Heart left ventricle (tissue), 16 donors: ENCODE results near the gene MGAT3. TPM values are rescaled to one million over a fixed set of nuclear protein-coding genes. Genes with fewer than 3 reads are reported as not detected.

ENCODE experiments used
- ATAC-seq, 4 donors: fragments of 200-7000 bp; cut with Tn5 transposase; one replicate each; pipeline ENCODE4 v1.9.1; 2020 to 2022; ENCODE audit warnings: moderate library complexity in 4 of 4, mild to moderate bottlenecking in 3 of 4, moderate number of reproducible peaks in 1 of 4
- DNase-seq, 5 donors: peaks; one replicate each; pipeline ENCODE4 v3.0.0-alpha.2; 2020
- H3K27ac ChIP-seq, 12 donors: fragments of 200-600 bp; sonication (generic) in 4 of 12; one replicate each; pipeline versions ENCODE4 v1.5.0 to v1.8.0; 2016 to 2022; ENCODE audit warnings: mild to moderate bottlenecking in 2 of 12
- H3K27me3 ChIP-seq, 9 donors: fragments of 200-600 bp; sonication (generic) in 2 of 9; one replicate each; pipeline versions ENCODE4 v1.5.1 to v1.8.0; 2016 to 2022; ENCODE audit warnings: mild to moderate bottlenecking in 3 of 9
- H3K36me3 ChIP-seq, 9 donors: fragments of 200-600 bp; sonication (generic) in 2 of 9; one replicate each; pipeline versions ENCODE4 v1.5.0 to v1.8.0; 2018 to 2022; ENCODE audit warnings: mild to moderate bottlenecking in 2 of 9
- H3K4me1 ChIP-seq, 12 donors: fragments of 200-600 bp; sonication (generic) in 4 of 12; one replicate each; pipeline versions ENCODE4 v1.5.0 to v1.8.0; 2016 to 2022; ENCODE audit warnings: mild to moderate bottlenecking in 3 of 12
- H3K4me3 ChIP-seq, 12 donors: fragments of 200-600 bp; sonication (generic) in 4 of 12; one replicate each; pipeline versions ENCODE4 v1.5.0 to v1.8.0; 2017 to 2022; ENCODE audit warnings: mild to moderate bottlenecking in 9 of 12, moderate library complexity in 4 of 12
- H3K9me3 ChIP-seq, 12 donors: fragments of 200-600 bp; sonication (generic) in 4 of 12; one replicate each; pipeline versions ENCODE4 v1.5.0 to v1.8.0; 2016 to 2022; ENCODE audit warnings: mild to moderate bottlenecking in 1 of 12
- CTCF ChIP-seq, 12 donors: fragments of 200-600 bp; sonication (generic) in 4 of 12; IDR thresholded peaks; one replicate each; pipeline versions ENCODE4 v1.5.0 to v1.8.0; 2018 to 2022; ENCODE audit warnings: antibody characterized with exemption in 12 of 12, mild to moderate bottlenecking in 5 of 12
- POLR2A ChIP-seq, 2 donors: fragments of 450-650 bp; IDR thresholded peaks; one replicate each; pipeline ENCODE4 v1.6.1; 2017; ENCODE audit warnings: antibody characterized with exemption in 2 of 2, mild to moderate bottlenecking in 2 of 2, moderate library complexity in 2 of 2
- WGBS, 4 donors: extraction: QIAGEN DNeasy Blood & Tissue Kit in 2 of 4; methylation state at CpG; one replicate each; pipeline versions ENCODE4 v1.1.5 to v1.1.7; 2013 to 2018; 5-methylcytosine and 5-hydroxymethylcytosine counted together
- intact Hi-C, 10 donors: fragments of 100-400 bp; cut with DNase I; formaldehyde crosslinking; loops; one replicate each; pipeline versions ENCODE4 v1.11.1 to v1.14.2; 2022
- polyA plus RNA-seq, 2 donors: library from polyadenylated mRNA; stranded (reverse); fragments of 200-250 nt; gene quantifications; one replicate each; pipeline ENCODE4 v1.2.3, GENCODE V29; 2013
- total RNA-seq, 9 donors: library from RNA; depleted of rRNA in 2 of 9; stranded (reverse); fragments of >200 nt in 2 of 9; fragmentation: NEBNext Ultra II Directional in 3 of 9; extraction: Animal tissue kit (Norgen Biotek cat#: 25700) in 3 of 9; gene quantifications; one replicate each; pipeline versions ENCODE4 v1.1.0 to v1.2.4, GENCODE V29; 2016 to 2023
- donor health status: ischemic (EF 13 %, LVEDD 7.1; RV severe dilation, severe dysfunction).
- donor health status: healthy with polysubstance abuse.
- donor health status: DM: no; HTN: yes; CAD: no.
- donor health status: DM: no; HTN: no; CAD: no.
- donor health status: ischemic (EF 25% LVEDD 6.9; RV normal size, moderate dysfunction).
- donor health status: ischemic (EF 25% LVEDD 5.7; RV mildly dilated, moderate dysfunction).
- donor health status: healthy.
- donor health status: DM: yes; HTN: yes; CAD: no.
- donor health status: ischemic (EF 35%, LVEDD 5.7; RV mildly dilated, moderate dysfunction).
- donor health status: nonischemic (EF 11% LVEDD 7.7; RV severe dilation, severe dysfunction).
- donor health status: DM: yes; HTN: yes; CAD: no.
- donor health status: PGD.
- donor health status: ischemic (EF 29% LVEDD 5.4; RV normal size, mild dysfunction).
- donor health status: nonischemic (EF 23%, LVEDD 6.1; RV moderate dilation, normal function).

The MGAT3 gene
- total and polyA plus RNA-seq, 11 donors, result 2.2 to 9.9 (median 4.4) TPM

GRCh38 chr22:39496131-39496838 lies 39.5 kb downstream of the MGAT3 start:
- 37 to 43% (median 39%) methylated on average over 12 to 13 of the region's 13 CpGs for WGBS, 4 donors
- DNase-seq, result peak; percentile 77 to 88 (median 82)

GRCh38 chr22:39497429-39497828 lies 40.6 kb downstream of the MGAT3 start:
- no peak for ATAC-seq
- Histone ChIP-seq H3K4me3 (no peak overlapping the region), H3K9me3 (no peaks in the 10 kb centered on the region), H3K4me1 (peaks cover 5 to 66% (median 33%) of the 10 kb centered on the region in 12 donors), H3K27ac (no peak overlapping the region), H3K27me3 (no peaks in the 10 kb centered on the region), H3K36me3 (no peaks in the 10 kb centered on the region)
- WGBS, 4 donors, result 84 to 89% (median 87%) methylated on average over 8 of the region's 8 CpGs
- DNase-seq, result no peak
- no peak for TF ChIP-seq CTCF (IDR thresholded peaks at IDR 0.05)
- no peak for TF ChIP-seq POLR2A (IDR thresholded peaks at IDR 0.05)
- intact Hi-C loops, result loop anchor here in 2 of 10 donors (2.0 kb wide), 2 partner anchors 17 to 31 kb away; no protein-coding TSS in a partner anchor

More at GRCh38 chr22:39496131-39496838, 39.5 kb downstream of the MGAT3 start:
- Histone ChIP-seq H3K27ac (peak overlapping the region in 6 of 12 donors; percentile 21 to 47 (median 28)), H3K4me3 (no peak overlapping the region), H3K27me3 (no peaks in the 10 kb centered on the region), H3K9me3 (no peaks in the 10 kb centered on the region), H3K4me1 (peaks cover 5 to 59% (median 26%) of the 10 kb centered on the region in 12 donors), H3K36me3 (no peaks in the 10 kb centered on the region)
- peak in 3 of 4 donors; percentile 72 to 77 (median 74) for ATAC-seq
- intact Hi-C loops, result loop anchor here in 2 of 10 donors (2.0 kb wide), 2 partner anchors 19 to 33 kb away; no protein-coding TSS in a partner anchor
- TF ChIP-seq CTCF (IDR thresholded peaks at IDR 0.05) (peak; percentile 66 to 88 (median 78)), POLR2A (IDR thresholded peaks at IDR 0.05) (no peak)

DNA sequence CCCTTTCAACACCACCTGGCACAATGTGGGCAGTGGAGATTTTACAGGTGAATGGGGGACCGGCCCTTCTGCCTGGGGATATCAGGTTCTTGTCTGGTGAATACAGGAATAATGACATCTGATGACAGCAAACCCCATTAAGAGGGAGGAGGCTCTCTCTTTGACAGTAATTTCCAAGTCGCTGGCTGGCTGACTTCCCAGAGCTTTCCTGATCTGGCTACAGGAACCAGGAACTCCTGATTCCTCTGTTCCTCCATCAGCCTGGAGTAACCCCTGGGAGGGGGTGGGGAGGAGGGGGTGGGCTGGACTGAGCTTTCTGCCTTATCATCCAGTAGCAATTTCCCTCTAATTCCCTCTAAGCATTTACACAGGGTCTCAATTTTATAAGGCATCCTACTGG lies 41.6 kb downstream of the MGAT3 start:
- Histone ChIP-seq H3K27me3 (no peaks in the 10 kb centered on the region), H3K4me3 (no peak overlapping the region), H3K4me1 (peaks cover 7 to 73% (median 40%) of the 10 kb centered on the region in 12 donors), H3K36me3 (no peaks in the 10 kb centered on the region), H3K9me3 (no peaks in the 10 kb centered on the region), H3K27ac (peak overlapping the region in 6 of 12 donors; percentile 1 to 46 (median 22))
- WGBS, 4 donors, result 13 to 42% (median 21%) methylated on average over 2 of the region's 2 CpGs
- intact Hi-C loops, result no loop called here
- peak in 3 of 5 donors; percentile 63 to 73 (median 66) for DNase-seq
- TF ChIP-seq CTCF (IDR thresholded peaks at IDR 0.05), result no peak
- TF ChIP-seq POLR2A (IDR thresholded peaks at IDR 0.05), result no peak
- ATAC-seq, result no peak

DNA sequence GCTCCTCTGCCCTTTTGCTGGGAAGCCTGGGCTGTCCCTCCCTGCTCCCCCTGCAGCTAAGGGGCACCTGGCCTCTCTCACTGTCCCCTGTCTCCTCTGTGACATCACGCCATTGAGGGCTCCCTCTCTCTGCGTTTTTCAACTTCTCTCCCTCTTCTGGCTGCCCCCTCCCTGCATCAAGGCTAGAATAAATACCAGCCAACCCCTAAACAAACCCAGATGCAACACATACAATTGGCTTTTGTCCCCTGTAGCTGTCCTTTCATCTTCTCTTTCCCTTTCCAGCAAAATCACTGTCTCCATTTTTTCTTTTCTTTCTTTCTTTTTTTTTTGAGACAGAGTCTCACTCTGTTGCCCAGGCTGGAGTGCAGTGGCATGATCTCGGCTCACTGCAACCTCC lies 42.0 kb downstream of the MGAT3 start:
- ATAC-seq (no peak), DNase-seq (no peak)
- intact Hi-C loops, result no loop called here
- no peaks in the 10 kb centered on the region for H3K9me3 ChIP-seq
- WGBS, 4 donors, result 44 to 57% (median 56%) methylated on average over 3 of the region's 3 CpGs
- no peaks in the 10 kb centered on the region for H3K27me3 ChIP-seq
- H3K36me3 ChIP-seq, result peaks cover 0 to 2% (median 0%) of the 10 kb centered on the region in 9 donors
- H3K27ac ChIP-seq, result peak overlapping the region in 5 of 12 donors; percentile 1 to 46 (median 26)
- no peak for TF ChIP-seq POLR2A (IDR thresholded peaks at IDR 0.05)
- TF ChIP-seq CTCF (IDR thresholded peaks at IDR 0.05), result no peak
- H3K4me3 ChIP-seq, result no peak overlapping the region
- peaks cover 12 to 73% (median 44%) of the 10 kb centered on the region in 12 donors for H3K4me1 ChIP-seq
